ENCODE data around the gene P2RX3.
"Not testable (repeated sequence)": the region's sequence is repeated elsewhere in the genome, so short reads cannot be mapped to it uniquely, and the experiment has no call there.

The P2RX3 gene

GRCh38 chr11:57338142-57338541, at the start of gene P2RX3:
P2RX3 (plus strand) TSS chr11:57338352; CDS start chr11:57338551, 199 bp downstream.
- DNase-seq, result no peak

GRCh38 chr11:57288771-57289579, 49.2 kb upstream of the P2RX3 start:
- DNase-seq, result peak; percentile 12

- no peak for DNase-seq
Measured at GRCh38 chr11:57290288-57290687, 47.9 kb upstream of the P2RX3 start.

GRCh38 chr11:57294225-57295131, 43.7 kb upstream of the P2RX3 start:
- DNase-seq, result peak; percentile 63

DNA sequence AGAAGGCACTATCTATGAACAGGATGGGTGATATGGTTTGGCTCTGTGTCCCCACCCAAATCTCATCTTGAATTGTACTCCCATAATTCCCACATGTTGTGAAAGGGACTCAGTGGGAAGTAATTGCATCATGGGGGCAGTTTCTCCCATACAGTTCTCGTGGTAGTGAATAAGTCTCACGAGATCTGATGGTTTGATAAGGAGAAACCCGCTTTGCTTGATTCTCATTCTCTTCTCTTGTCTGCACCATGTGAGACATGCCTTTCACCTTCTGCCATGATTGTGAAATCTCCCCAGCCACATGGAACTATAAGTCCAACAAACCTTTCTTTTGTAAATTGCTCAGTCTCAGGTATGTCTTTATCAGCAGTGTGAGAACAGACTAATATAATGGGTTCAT, 41.9 kb upstream of the P2RX3 start:
- DNase-seq, result not testable (repeated sequence)

- DNase-seq, result no peak
Measured at GRCh38 chr11:57297221-57297620, 40.9 kb upstream of the P2RX3 start.

GRCh38 chr11:57299150-57299737, 38.9 kb upstream of the P2RX3 start:
- DNase-seq, result no peak

DNA sequence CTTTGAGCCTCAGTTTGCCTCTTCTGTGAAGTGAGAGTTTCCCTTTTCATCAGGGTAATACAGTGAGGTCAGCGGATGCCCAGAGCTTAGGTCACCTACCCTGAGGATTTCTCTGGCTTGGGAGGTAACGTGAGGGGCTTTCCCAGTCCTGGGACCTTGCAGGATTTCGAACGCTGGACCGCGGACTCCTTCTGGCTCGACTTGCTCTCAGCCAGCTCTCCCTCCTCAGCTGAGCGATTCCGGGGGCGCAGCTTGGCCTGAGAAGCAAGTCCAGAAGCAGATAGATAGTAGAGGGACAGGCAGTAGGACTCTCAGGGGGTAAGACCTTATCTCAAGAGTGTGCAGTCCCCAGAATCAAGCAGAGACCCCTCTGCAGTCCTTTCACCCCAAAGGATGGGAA, 37.4 kb upstream of the P2RX3 start:
- no peak for DNase-seq

DNA sequence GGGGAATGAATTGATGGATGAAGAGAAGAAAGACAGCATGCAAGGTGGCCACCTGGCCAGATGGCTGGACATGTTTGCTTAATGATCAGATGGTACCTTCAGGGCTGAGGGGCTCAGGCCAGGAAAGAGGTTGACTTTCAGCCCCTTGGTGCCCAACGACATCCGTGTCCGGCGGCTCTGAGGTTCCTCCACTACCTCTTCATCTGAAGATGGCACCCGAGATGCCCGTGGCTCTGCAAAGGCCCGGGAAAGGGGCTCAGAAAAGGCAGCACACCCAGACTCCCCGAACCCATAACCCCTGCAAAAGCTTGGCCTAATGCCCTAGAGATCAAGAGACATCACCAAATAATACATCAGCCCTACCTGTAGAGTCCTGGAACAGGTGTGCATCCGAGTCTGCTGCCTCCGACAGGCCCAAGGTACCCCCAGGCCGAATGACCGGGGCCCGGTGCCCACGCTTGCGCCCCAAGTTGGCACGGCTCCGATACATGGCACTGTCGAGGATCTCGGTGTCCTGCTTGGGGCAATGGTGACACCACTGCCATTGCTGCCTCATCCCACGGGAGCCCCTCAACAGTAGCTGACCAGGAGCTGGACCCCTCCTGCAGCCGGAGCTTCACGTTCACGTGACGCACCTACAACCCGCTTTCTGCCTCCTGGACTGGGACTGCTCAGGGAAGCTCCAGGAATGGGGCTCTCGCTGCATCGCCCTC, 36.3 kb upstream of the P2RX3 start:
- no peak for DNase-seq

DNA sequence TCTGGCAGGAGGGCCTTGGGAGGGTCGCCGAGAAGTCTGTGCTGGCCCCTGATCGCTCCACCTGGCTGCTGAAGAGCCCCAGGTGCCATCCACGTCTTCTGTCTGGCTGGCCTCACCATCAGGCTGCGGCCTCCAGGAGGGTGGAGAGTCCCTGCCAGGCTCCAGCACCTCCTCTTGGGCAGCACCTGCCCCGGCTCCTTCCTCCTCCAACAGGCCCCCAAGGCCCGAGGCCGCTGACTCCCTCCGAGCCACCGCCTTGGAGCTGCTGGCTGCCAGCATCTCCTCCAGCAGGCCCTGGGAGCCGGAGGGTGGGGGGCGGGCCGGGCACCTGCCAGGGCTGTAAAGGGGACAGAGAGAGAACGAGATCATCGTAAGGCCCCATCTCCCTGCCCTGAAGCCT, 35.7 kb upstream of the P2RX3 start:
- no peak for DNase-seq

- no peak for DNase-seq
Measured at GRCh38 chr11:57303280-57303989, 34.7 kb upstream of the P2RX3 start.

DNA sequence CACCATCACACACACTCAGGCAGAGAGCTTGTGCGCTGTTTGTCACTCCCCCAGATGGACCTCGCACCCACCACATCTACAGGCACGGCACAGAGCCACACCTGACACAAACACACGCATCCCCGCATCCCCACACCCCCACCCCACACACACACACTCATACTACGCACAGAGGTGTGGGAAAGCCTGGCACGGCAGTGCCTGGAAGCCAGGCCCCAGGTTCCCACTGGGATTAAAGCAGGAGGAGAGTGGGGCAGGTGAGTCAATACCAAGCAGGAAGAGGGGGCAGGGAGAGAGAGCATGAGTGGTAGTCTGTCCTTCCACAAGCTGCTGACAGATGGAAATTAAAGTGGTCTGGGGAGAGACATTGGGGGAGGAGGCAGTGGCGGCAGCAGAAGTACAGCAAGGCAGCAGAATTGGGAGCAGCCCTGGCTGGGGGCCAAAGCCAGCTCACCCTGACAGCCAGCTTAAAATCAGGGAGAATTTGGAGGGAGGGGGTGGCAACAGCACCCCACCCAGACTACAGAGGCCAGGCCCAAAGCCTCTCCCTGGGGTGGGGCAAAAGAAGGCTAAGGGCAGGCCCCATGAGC, 34.1 kb upstream of the P2RX3 start:
- peak; percentile 25 for DNase-seq

DNA sequence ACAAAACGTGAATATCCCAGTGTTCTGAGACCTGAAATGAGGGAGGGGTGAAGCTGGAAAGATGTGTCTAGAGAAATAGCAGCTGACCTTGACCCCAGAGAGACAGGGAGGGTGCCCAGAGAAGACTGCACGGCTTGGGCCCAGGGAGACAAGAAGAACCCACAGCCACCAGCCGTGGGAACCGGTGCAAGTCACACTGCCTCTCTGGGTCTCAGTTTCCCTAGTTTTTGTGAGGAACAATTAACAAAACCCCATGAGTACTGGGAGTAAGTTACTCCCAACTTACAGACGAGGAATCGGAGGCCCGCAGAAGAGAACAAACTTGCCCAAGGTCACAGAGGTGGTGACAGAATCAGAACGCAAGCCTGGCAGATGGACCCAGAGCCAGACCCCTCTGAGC, 32.6 kb upstream of the P2RX3 start:
- no peak for DNase-seq

DNA sequence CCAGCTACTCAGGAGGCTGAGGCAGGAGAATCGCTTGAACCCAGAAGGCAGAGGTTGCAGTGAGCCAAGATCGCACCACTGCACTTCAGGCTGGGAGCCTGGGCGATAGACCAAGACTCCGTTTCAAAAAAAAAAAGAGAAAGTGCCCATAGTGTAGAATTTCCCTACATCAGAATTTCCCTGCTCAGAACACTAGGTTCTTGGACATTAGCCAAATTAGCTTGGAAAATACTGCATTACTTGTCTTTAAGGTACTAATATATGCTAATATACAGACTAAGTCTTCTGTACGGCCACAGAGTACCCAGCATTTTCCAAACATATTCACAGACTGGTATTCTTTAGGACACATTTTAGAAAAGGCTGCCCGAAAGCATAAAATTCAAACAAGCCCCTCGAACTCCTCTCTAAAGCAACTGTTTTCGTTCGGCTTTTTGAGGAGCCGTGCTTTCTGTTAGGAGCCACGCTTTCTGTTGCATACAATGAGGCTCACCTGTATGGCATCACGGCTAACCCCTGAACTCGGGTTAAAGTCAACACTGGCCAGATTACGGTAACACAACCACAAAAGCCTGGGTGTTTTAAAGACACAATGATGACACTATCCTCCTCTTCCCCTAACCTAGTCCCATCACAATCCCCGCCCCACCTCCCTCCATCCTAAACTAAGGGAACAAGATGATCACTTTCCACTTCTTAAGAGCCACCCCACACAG, 31.8 kb upstream of the P2RX3 start:
- no peak for DNase-seq

DNA sequence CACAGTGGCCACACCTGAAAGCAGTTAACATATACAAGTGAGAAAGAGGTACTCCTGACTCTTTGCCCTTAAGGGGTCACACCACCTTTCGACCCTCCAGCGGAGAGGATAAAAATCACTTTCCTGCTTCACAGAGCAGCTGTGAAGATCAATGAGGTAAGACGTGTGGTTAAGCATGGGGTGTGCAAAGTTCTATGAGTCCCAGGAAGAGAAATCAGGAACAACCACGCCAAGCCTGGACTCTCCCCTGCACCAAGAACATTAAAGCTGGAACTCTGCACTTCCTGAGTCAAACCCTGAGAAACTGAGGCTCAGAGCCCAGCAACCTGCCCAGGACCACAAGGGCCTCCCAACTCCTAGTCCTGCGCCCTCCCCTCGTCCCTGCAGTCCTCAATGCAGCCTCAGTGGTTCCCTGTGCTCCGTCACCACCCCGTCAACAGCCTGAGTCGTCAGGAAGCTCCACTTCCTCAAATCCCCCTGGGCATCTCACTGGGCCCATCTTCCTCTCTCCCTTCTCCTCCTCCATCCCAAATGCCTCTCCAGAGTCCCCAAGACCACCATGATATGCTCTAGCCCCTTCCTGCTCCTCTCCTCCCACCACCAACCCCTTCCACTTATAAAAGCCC, 31.1 kb upstream of the P2RX3 start:
- DNase-seq, result no peak

GRCh38 chr11:57307666-57308270, 30.4 kb upstream of the P2RX3 start:
- no peak for DNase-seq

- DNase-seq, result no peak
Measured at GRCh38 chr11:57308426-57309060, 29.6 kb upstream of the P2RX3 start.

DNA sequence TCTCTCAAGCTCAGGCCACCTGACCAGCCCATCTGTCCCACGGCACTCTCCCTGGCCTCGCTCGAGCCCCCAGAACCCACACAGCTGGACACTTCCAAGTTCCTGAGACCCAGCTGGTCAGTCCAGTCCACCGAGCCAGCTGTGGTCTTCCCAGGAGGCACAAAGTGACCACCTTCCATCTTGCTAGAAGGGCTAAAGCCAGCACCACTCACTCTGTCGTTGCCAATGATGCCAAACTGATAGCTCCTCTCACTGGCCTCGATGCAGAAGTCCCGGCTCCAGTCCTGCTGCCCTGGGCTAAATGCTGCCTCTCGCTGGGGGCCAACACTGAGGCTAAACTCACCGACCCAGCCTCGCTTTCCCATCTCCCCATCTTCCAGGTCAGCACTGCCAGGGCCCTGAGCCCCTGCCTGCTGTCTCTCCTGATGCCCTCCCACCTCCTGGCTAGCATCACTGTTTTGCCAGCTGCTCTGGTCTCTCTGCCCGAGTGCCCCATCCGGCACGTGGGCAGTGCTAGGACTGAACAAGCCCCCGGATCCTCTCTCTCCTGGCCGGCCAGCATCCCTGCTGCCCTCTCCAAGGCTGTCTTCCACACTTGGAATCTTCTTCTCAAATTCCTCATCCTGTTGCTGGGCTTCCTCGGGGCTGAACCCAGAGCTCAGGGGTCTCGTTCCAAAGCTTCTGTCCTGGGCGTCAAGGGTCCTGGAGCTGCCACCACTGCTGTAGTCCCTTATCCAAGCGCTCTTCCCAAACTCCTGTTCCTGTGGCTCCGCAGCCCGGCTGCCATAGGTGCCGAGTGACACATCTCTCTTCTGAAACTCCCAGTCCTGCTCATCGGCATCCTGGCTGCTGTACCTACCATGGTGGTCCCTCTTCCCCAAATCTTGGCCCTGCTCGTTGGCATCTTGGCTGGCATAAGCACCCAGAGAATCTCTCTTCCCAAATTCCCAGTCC, 28.8 kb upstream of the P2RX3 start:
- DNase-seq, result no peak
